Amniotic stem cell (primary cell): ENCODE measurements around the gene TRAF3.

ENCODE experiments used
- DNase-seq: peaks from one replicate; lab custom pipeline; 2025; lab: John Stamatoyannopoulos, UW

Gene TRAF3

DNA sequence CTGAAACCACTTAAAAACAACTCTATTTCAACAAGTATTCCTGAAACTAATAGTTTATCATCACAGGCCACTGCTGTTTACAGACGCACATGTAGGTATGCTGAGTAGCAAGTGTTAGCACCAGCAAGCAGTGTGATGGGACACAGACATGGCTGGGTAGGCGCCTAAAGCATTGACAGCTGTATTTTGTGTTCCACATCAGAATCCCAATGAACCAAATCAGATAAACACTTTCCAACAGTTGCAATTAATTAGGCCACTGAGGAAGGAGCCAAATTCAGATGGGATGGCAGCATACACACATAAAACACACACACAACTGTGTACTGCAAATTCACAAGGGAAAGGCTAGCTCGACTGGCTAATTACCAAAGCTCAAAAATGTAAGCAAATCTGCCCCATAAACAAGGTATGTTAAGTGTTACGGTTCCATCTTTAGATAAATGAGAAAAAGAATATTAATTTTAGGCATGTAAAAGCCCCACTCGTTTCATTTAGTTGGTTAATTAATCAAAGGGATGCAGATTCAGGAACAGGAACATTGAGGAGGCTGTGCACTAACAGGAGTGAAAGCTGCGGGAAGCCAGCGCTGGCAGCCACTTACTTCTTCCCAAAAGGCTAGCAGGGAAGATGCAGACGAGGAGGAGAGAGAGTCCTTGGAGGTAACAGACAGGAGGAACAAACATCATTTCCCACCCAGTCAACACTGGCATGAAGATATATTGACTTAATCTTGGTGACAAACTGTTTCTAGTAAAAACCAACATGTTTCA, 178.6 kb downstream of the TRAF3 start:
- DNase-seq, result no peak

GRCh38 chr14:102957222-102957621, 180.0 kb downstream of the TRAF3 start:
- DNase-seq, result no peak

DNA sequence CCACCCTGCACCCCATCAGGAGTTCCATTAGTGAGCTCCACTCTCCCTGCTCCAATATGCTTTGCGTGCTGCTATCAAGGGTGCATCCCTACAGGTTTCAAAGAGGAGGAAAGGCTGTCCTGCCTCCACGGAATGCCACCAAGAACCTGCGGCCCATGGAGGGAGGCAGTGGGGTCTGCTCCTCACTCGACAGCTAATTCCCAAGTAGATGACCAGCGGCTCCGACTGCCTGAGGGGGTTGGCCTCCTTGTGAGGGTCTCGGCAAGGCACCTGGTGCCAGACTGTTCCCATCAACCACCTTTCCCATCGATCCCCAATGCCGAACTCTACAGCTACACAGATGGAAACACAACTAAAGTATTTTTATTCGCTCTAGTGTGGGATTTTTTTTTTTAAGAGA, 181.2 kb downstream of the TRAF3 start:
- no peak for DNase-seq
